HG02610 (cell line): Measurements from ENCODE around the gene POLD4.

Experiments used
- ATAC-seq: cut with Tn5 transposase; IDR thresholded peaks from one replicate; pipeline ENCODE4 v1.9.1; 2021; ENCODE audit warnings: mild to moderate bottlenecking, moderate library complexity; ENCODE audit not compliant: unreplicated experiment

The POLD4 gene

DNA sequence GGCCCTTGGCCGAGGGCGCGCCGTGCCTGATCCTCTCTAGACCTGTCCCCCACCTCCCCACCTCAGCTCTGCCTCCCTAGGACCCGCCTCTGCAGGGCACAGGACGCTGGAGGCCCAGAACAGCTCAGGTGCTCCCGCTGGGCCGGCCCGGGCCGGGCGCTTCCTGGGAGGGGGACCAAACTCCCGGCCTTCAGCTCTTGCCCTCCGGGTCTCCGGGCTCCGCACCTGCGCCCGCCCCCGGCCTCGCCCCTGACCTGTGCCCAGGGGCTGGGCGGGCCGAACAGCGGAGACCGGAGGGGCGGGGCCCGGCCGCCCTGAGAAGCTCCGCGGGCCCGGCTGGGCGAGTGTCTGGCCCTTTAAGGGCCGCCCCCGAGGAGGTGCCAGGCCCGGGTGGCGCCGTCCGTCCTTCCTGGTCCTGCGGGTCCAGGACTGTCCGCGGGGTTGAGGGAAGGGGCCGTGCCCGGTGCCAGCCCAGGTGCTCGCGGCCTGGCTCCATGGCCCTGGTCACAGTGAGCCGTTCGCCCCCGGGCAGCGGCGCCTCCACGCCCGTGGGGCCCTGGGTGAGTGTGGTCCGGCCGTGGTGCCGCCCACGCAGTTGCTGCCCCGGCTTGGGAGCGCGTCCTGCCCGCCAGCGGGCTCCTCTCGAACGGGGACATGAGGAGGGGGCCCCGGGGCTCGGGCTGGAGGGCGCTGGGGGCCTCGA is 50.1 kb downstream of the POLD4 start, which contains the start of gene SSH3:
Gene SSH3 (plus strand): TSS at position 399 of the 703 bp plus-strand sequence. CDS start 96 bp downstream, at position 495.
- peak; percentile 49 for ATAC-seq

DNA sequence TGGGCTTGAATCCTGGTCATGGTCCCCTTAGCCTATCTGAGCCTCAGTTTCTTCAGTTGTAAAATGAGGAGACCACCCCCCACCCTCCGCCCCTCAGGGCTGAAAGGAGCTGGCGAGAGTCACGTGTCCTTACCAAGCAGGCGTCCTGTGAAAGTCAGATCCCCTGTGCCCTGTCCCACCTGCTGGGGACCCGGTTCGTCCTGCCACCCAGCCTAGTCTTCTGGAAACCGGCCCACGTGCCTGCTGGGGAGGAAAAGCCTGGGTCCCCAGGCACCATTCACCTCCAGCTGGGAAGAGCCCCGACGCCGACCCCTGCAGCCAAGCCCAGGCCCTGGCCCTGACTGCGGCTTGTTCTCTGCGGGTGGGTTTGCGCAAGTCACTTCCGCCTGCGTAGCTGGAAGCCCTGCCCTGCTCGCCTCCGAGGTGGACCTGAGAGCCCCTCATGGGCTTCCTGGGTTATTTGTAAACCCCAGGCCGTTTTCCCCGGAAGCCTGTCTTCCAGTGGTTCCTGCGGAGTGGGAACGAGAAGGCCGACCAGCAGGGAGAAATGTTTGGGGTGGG is 50.7 kb downstream of the POLD4 start:
- ATAC-seq: no peak

DNA sequence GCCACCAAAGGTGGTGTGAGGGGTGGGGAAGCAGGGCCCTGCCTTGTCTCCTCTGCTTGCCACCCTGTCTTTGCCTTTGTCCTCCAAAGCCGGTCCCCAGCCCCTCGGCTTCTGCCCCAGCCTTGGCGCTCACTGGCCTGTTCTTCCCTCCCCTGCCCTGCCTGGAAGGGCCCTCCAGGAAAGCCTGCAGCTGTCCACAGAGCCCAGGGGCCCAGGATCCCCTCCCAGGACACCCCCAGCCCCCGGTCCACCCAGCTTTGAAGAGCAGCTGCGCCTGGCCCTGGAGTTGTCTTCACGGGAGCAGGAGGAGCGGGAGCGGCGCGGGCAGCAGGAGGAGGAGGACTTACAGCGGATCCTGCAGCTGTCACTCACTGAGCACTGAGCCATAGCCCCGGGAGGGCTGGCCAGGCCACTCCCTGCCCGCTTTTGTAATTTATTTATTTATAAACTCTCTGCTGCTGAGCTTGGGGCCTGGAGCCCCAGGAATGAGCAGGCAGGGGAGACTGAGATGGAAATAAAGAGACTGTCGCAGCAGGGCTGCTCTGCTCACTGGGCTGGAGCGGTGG is 51.3 kb downstream of the POLD4 start:
- ATAC-seq: no peak

DNA sequence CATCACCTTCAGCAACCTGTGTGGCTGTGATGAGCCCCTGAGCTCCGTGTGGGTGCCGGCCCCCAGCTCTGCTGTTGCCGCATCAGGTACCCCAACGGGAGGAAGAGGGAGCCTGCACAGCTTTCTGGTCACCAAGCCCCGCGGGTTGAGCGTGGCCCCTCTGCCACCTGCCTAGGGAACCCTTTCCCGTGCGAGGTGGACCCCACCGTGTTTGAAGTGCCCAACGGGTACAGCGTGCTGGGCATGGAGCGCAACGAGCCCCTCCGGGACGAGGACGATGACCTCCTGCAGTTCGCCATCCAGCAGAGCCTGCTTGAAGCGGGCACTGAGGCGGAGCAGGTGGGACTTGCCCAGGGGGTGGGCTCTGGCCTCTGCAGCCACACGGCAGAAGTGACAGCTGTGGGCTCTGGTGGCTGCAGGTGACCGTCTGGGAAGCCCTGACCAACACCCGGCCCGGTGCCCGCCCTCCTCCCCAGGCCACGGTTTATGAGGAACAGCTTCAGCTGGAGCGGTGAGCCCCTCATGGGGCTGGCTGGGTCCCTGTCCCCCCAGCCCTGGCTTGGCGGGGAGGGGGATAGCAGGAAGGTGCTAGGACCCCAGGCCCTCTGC is 51.9 kb downstream of the POLD4 start:
- ATAC-seq: no peak
